Spleen (tissue), 11 donors: ENCODE measurements around the gene AKR1A1. TPM values are rescaled to one million over a fixed set of nuclear protein-coding genes. Genes with fewer than 3 reads are reported as not detected.

Source experiments
- DNase-seq: peaks from one replicate; pipeline ENCODE4 v3.0.0-alpha.2; 2020
- H3K27ac ChIP-seq, 8 donors: fragments of 200-600 bp; sonication (generic) in 7 of 8; 1 replicate in 4 of 8; 2 replicates in 4 of 8; pipeline versions ENCODE4 v1.5.0 to v1.8.0; 2016 to 2021; ENCODE audit warnings: inconsistent platforms in 4 of 8, mild to moderate bottlenecking in 4 of 8, moderate library complexity in 1 of 8
- H3K27me3 ChIP-seq, 7 donors: fragments of 200-600 bp; sonication (generic) in 6 of 7; replicated peaks in 1 of 7; 1 replicate in 4 of 7; 2 replicates in 3 of 7; pipeline versions ENCODE4 v1.5.0 to v1.8.0; 2016 to 2021; ENCODE audit warnings: inconsistent platforms in 3 of 7, mild to moderate bottlenecking in 1 of 7
- H3K36me3 ChIP-seq, 6 donors: fragments of 200-600 bp; sonication (generic) in 5 of 6; 1 replicate in 4 of 6; 2 replicates in 2 of 6; pipeline versions ENCODE4 v1.5.0 to v1.8.0; 2016 to 2021; ENCODE audit warnings: inconsistent platforms in 2 of 6
- H3K4me1 ChIP-seq, 6 donors: fragments of 200-600 bp; sonication (generic) in 5 of 6; 1 replicate in 3 of 6; 2 replicates in 3 of 6; pipeline versions ENCODE4 v1.5.0 to v1.8.0; 2016 to 2021; ENCODE audit warnings: inconsistent platforms in 3 of 6
- H3K4me3 ChIP-seq, 8 donors: fragments of 200-600 bp; sonication (generic) in 7 of 8; 1 replicate in 4 of 8; 2 replicates in 4 of 8; pipeline versions ENCODE4 v1.5.0 to v1.8.0; 2016 to 2021; ENCODE audit warnings: inconsistent platforms in 4 of 8, mild to moderate bottlenecking in 4 of 8, moderate library complexity in 2 of 8
- H3K9me3 ChIP-seq, 8 donors: fragments of 200-600 bp; sonication (generic) in 7 of 8; 1 replicate in 4 of 8; 2 replicates in 4 of 8; pipeline versions ENCODE4 v1.5.0 to v1.8.0; 2016 to 2021; ENCODE audit warnings: inconsistent platforms in 4 of 8
- CTCF ChIP-seq, 11 experiments: fragments of 200-600 bp in 7 of 11; fragments of 450-650 bp in 4 of 11; sonication (generic) in 4 of 11; IDR thresholded peaks in 8 of 11; conservative IDR thresholded peaks in 3 of 11; 1 replicate in 7 of 11; 2 replicates in 4 of 11; pipeline versions ENCODE4 v1.4.0 to v1.8.0; 2016 to 2021; ENCODE audit warnings: antibody characterized with exemption in 11 of 11, inconsistent platforms in 4 of 11, mild to moderate bottlenecking in 1 of 11
- POLR2A ChIP-seq, 3 donors: fragments of 450-650 bp; IDR thresholded peaks; one replicate each; pipeline ENCODE4 v1.5.1; 2017; ENCODE audit warnings: antibody characterized with exemption in 3 of 3, mild to moderate bottlenecking in 1 of 3
- POLR2AphosphoS5 ChIP-seq, 3 donors: sonication (generic); formaldehyde crosslinking; IDR thresholded peaks; one replicate each; pipeline ENCODE4 v1.5.1; 2017; ENCODE audit warnings: antibody characterized with exemption in 3 of 3
- WGBS, 5 donors: extraction: QIAGEN DNeasy Blood & Tissue Kit in 3 of 5; methylation state at CpG; one replicate each; pipeline versions ENCODE4 v1.1.5 to v1.1.7; 2013 to 2018; 5-methylcytosine and 5-hydroxymethylcytosine counted together
- intact Hi-C: fragments of 100-400 bp; cut with DNase I; formaldehyde crosslinking; loops from one replicate; pipeline ENCODE4 v1.15.0; 2023; ENCODE audit warnings: low total_unique reads
- polyA plus RNA-seq, 3 donors: library from polyadenylated mRNA; stranded (reverse); fragments of 200-250 nt; gene quantifications; one replicate each; pipeline ENCODE4 v1.2.1, GENCODE V29; 2013
- total RNA-seq, 7 donors: library from RNA; depleted of rRNA in 3 of 7; stranded (reverse); fragments of >200 nt in 3 of 7; fragmentation: NEBNext Ultra II Directional in 4 of 7; extraction: Animal tissue kit (Norgen Biotek cat#: 25700) in 4 of 7; gene quantifications; one replicate each; pipeline versions ENCODE4 v1.1.0 to v1.2.1, GENCODE V29; 2016 to 2021
- donor health status: healthy with polysubstance abuse.
- donor health status: DM: no; HTN: no; CAD: no; lungs with moderate emphysema.
- donor health status: DM: no; HTN: no; CAD: no.
- donor health status: Bipolar disorder and iron deficiency.
- donor health status: healthy.
- donor health status: DM: no; HTN: no; CAD: no.
- donor health status: DM: yes; HTN: yes; CAD: no.

Gene AKR1A1
- total and polyA plus RNA-seq, 10 donors, result 68.8 to 150 (median 130) TPM

DNA sequence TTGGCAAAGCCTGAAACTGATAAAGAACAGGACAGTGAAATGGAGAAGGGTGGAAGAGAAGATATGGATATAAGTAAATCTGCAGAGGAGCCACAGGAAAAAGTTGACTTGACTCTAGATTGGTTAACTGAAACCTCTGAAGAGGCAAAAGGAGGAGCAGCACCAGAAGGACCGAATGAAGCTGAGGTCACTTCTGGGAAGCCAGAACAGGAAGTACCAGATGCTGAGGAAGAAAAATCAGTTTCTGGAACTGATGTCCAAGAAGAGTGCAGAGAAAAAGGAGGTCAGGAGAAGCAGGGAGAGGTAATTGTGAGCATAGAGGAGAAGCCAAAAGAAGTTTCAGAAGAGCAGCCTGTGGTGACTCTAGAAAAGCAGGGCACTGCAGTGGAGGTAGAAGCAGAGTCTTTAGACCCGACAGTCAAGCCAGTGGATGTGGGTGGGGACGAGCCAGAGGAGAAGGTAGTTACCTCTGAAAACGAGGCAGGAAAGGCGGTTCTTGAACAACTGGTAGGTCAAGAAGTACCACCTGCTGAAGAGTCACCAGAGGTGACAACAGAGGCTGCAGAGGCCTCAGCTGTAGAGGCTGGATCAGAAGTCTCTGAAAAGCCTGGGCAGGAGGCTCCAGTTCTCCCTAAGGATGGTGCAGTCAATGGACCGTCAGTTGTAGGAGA lies 56.9 kb downstream of the AKR1A1 start:
- no peak for DNase-seq
- H3K36me3 ChIP-seq, result peaks cover 0 to 97% (median 46%) of the 10 kb centered on the region in 6 donors
- no peak for TF ChIP-seq POLR2AphosphoS5 (IDR thresholded peaks at IDR 0.05)
- TF ChIP-seq POLR2A (IDR thresholded peaks at IDR 0.05), result no peak
- no peak for TF ChIP-seq CTCF (IDR thresholded peaks at IDR 0.05 in 8 of 11, conservative IDR thresholded peaks at IDR 0.05 in 3 of 11)
- H3K27me3 ChIP-seq, result no peaks in the 10 kb centered on the region
- H3K27ac ChIP-seq, result peak overlapping the region in 6 of 8 donors; percentile 26 to 77 (median 64)
- H3K9me3 ChIP-seq, result no peaks in the 10 kb centered on the region
- WGBS, 5 donors, result 56 to 76% (median 67%) methylated on average over 6 of the region's 6 CpGs
- intact Hi-C loops, result no loop called here
- H3K4me3 ChIP-seq, result no peak overlapping the region
- H3K4me1 ChIP-seq, result peaks cover 15 to 42% (median 30%) of the 10 kb centered on the region in 6 donors

GRCh38 chr1:45608175-45609156 lies 57.8 kb downstream of the AKR1A1 start:
- Histone ChIP-seq H3K4me1 (peaks cover 15 to 42% (median 30%) of the 10 kb centered on the region in 6 donors), H3K4me3 (no peak overlapping the region), H3K27ac (peak overlapping the region in 7 of 8 donors; percentile 9 to 77 (median 59)), H3K36me3 (peaks cover 0 to 97% (median 46%) of the 10 kb centered on the region in 6 donors), H3K9me3 (no peaks in the 10 kb centered on the region), H3K27me3 (no peaks in the 10 kb centered on the region)
- DNase-seq, result no peak
- 44 to 55% (median 54%) methylated on average over 5 of the region's 5 CpGs for WGBS, 5 donors
- intact Hi-C loops, result no loop called here
- TF ChIP-seq POLR2AphosphoS5 (IDR thresholded peaks at IDR 0.05), result no peak
- TF ChIP-seq CTCF (IDR thresholded peaks at IDR 0.05 in 8 of 11, conservative IDR thresholded peaks at IDR 0.05 in 3 of 11), result no peak
- no peak for TF ChIP-seq POLR2A (IDR thresholded peaks at IDR 0.05)

DNA sequence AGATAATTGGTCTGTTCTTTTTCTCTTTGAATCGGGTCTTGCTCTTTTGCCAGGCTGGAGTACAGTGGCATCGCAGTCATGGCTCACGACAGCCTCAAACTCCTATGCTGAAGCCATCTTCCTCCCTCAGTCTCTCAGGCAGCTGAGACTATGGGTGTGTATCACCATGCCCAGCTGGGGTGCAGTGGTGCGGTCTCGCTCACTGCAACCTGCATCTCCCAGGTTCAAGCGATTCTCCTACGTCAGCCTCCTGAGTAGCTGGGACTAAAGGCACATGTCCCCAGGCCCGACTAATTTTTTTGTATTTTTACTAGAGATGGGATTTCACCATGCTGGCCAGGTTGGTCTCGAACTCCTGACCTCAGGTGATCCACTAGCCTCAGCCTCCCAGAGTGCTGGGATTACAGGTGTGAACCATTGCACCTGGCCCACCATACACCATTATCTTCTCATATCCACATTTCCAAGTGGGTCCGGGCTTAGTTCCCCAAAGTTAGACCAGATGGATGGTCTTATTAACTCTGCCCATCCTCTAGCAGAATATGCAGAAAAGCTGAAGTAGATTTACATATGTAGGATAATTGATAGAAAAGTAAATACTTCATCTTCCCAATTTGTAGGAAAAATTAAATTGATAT lies 60.1 kb downstream of the AKR1A1 start:
- H3K36me3 ChIP-seq, result peaks cover 0 to 97% (median 58%) of the 10 kb centered on the region in 6 donors
- H3K9me3 ChIP-seq, result no peaks in the 10 kb centered on the region
- TF ChIP-seq CTCF (IDR thresholded peaks at IDR 0.05 in 8 of 11, conservative IDR thresholded peaks at IDR 0.05 in 3 of 11) (no peak), POLR2AphosphoS5 (IDR thresholded peaks at IDR 0.05) (peak in 1 of 3 donors; percentile 23)
- no peaks in the 10 kb centered on the region for H3K27me3 ChIP-seq
- no peak overlapping the region for H3K27ac ChIP-seq
- no peak for DNase-seq
- WGBS, 5 donors, result 89 to 95% (median 95%) methylated on average over 10 of the region's 10 CpGs
- H3K4me3 ChIP-seq, result no peak overlapping the region
- H3K4me1 ChIP-seq, result peaks cover 15 to 48% (median 31%) of the 10 kb centered on the region in 6 donors
- intact Hi-C loops, result no loop called here
